ENCODE results near the gene CCDC13. TPM values are rescaled to one million over a fixed set of nuclear protein-coding genes. Genes with fewer than 3 reads are reported as not detected.

CCDC13 gene
- total RNA-seq, 1 donor from 2014 or later = 1.6 TPM

DNA sequence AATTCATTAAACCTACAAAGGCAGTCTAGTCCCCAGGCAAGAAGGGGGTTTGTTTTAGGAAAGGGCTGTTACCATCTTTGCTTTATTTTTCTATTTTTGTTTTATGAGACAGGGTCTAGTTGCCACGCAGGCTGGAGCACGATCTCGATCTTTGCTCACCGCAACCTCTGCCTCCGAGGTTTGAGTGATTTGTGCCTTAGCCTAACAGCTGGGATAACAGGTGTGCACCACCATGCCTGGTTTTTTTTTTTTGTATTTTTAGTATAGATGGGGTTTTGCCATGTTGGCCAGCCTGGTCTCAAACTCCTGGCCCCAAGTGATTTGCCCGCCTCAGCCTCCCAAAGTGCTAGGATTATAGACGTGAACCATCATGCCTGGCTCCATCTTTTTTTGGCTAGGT, 26.3 kb upstream of the CCDC13 start:
- no peak for DNase-seq (ENCODE audit: low spot score)
- ATAC-seq = no peak

DNA sequence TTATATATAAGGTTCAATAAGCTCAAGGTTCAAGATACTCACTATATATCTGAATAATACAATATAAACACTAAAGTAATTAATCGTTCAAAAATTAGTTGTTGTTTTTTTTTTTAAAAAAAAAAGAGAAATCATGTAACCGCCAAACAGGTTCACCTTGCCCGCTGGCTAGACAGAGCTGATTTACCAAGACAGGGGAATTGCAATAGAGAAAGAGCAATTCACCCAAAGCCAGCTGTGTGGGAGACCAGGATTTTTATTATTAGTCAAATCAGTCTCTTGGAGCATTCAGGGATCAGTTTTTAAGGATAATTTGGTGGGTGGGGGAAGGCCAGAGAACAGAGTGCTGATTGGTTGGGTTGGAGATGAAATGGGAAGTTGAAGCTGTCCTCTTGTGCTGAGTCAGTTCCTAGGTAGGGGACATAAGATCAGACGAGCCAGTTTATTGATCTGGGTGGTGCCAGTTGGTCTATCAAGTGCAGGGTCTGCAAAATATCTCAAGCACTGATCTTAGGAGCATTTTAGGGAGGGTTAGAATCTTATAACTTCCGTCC, 23.4 kb upstream of the CCDC13 start:
- no peak for DNase-seq (ENCODE audit: low spot score)

DNA sequence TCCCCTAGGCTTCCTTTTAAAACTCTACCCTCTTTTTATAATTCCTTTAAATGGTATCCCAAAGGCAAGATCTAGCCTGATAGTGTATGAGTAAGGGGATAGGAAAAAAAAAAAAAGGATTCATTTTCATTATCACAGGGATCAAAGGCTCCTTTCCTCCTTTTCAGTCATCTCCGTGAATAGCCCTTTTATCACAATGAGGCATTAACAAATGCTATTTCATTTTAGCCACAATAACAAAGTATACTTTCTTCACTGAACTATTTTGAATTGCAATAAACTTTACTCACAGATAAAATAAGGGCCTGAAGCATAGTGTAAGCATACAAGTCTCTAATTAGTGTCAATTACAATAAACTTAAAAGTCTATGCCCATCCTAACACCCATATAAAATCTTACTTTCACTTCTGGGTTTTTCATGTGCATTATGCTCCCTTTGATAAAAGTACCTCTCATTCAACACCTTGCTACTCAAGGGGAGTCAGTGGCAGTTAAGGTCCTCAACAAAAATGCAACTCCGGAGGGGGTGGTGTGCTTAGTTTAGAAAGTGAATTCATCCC, 22.6 kb upstream of the CCDC13 start:
- ATAC-seq (no peak), DNase-seq (ENCODE audit: low spot score) (no peak)

More for the DNA sequence above, 23.4 kb upstream of the CCDC13 start:
- no peak for ATAC-seq

DNA sequence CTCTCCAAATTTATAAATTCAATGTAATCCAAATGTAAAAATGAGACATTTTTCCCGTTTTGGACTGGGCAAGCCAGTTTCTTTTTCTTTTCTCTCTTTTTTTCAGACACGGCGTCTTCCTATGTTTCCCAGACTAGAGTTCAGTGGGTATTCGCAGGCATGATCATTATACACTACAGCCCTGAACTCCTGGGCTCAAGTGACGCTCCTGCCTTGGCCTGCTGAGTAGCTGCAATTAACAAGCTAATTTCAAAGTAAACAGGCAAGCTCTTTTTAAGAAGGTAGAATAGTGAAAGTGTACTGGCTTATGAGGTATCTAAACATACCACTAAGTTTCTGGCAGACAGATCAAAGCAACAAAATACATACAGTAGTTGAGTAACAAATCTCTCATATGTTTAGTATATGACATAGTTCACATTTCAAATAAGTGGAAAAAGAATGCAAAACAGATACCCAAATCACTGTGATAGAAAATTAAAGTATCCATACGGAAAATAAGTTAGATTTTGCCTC, 17.7 kb upstream of the CCDC13 start:
- ATAC-seq = no peak
- DNase-seq (ENCODE audit: low spot score) = no peak

DNA sequence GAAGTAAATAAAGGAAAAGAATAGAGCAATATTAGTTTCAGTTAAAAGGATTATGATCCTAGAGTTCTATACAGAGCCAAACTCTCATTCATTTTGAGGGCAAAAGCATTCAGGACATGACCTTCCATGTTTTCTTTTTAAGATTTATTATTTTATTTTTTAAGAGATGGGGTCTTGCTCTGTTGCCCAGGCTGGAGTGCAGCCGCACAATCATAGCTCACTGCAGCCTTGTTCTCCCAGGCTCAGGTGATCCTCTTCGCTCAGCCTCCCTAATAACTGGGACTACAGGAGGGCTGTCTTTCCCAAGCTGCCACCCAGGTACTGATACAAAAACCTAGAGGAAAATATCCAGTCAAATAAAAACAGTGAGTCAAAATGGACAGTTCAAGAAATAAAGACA, 13.6 kb upstream of the CCDC13 start:
- no peak for ATAC-seq

DNA sequence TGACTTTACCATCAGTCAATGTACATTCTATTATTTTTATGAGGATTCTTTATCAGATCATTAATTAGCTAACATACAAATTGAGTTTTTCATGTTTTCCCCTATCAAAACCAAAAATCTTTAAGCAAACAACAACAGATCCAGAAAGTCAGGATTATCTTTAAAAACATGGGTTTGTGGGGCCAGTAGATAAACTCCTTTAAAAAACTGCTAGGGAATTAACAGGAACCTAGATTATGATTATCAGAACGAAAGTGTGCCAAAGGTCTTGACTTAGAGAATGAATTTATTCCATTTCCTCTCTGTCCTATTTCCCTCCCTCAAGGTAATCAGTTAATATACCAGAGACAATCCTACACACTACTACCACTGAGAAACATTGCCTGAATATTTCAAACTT, 13.2 kb upstream of the CCDC13 start:
- ATAC-seq (no peak), DNase-seq (ENCODE audit: low spot score) (no peak)

More for the DNA sequence above, 13.6 kb upstream of the CCDC13 start:
- no peak for DNase-seq (ENCODE audit: low spot score)

DNA sequence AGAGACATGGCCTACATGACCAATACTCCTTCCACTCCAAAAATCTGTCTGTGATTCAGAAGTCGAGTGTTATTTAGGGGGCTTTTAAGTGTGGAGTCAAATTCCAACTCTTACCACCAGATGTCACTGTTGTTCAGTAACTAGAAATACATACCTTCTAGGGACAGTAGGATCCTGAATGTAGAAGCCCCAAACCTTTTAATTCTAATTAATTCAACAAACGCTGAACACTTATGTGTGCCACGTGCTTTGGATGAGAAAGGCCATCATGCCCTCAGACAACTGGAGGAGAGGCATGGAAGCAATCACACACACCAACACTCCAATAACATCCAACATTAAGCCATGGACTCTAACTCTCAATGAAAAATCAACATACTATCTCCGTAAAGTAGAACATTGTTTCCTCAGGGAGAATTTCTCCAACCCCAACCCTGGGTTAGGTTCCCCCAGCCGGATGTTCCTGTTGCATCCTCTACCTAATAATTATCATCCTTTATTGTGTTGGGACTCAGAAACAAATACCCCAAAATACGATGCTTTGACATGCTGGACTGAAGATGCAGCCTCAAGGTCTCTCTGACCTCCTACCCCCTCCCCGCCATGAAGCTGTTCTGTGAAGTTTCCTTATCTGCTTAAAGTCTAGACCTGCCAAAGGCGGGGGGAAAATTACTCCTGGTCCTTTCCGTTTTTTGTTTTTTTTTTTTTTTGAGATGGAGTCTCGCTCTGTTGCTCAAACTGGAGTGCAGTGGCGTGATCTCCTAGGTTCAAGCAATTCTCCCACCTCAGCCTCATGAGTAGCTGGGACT, 8.0 kb upstream of the CCDC13 start:
- DNase-seq (ENCODE audit: low spot score) = no peak

DNA sequence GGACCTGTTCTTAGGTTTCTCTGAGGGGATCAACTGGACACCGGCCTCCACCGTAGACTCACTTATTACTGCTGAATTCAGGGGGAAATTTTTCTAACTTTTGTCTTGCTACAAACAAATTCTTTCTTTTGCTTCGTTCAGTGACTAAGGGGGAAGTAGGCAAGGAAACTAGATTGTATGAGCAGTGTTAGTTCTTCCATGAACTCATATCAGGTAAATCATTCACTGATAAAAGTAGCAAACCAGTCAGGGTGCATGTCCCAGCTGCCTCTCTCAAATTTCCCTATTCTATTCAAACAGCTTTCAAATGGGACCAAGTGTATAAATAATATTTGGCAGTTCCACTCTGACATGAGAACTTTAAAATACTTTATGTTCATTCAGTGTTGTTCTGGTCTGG, 7.3 kb upstream of the CCDC13 start:
- ATAC-seq = peak; percentile 69
- no peak for DNase-seq (ENCODE audit: low spot score)

More for the DNA sequence above, 8.0 kb upstream of the CCDC13 start:
- ATAC-seq = peak; percentile 66

DNA sequence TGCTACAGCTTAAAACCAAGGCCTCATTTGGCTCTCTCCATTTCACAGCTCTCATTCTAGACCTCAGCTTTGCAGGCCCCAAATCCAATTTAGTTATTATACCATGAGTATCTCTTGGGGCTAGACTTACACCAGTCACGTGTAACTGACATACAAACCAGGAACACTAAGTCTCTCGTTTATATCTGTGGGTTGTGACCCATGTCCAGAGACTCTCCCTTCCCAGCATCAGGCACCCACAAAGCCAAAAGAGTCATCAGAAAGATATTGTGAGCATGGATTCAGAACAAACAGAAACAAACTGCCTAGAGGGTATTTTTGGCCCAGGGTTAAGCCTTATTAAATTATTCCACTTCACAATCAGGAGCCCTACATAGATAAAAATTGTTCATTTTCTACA, 5.6 kb upstream of the CCDC13 start:
- DNase-seq (ENCODE audit: low spot score) = no peak
- ATAC-seq = no peak

DNA sequence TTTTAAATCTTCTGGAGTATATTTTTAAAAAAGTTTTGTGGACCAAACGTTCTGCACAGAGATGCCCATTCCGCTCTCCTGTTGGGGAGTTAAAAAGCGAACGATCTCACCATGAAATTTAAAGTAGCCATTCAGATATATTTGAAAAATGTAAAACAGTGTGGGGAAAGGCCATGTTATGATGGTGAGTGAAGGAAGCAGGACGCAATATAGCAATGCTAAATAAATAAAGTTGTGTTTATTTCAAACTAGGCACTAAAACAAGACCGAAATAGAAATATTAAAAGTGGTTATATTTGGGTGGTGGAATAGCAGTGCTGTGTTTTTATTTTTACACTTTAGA, 327 bp upstream of the CCDC13 start:
- DNase-seq (ENCODE audit: low spot score) (no peak), ATAC-seq (no peak)

DNA sequence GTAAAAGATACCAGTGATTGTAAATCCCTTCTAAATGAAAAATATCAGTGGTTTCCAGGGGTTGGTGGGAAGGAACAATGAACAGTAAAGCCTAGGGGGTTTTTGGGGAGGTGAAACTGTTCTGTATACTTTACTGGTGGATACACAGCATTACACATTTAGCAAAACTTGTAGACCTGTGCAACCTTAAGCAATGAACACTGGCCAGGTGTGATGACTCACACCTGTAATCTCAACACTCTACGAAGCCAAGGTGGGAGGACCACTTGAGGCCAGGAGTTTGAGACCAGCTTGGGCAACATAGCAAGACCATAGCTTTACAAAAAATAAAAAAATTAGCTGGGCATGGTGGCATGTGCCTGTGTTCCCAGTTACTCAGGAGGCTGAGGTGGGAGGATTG, 1.8 kb downstream of the CCDC13 start:
- no peak for DNase-seq (ENCODE audit: low spot score)

DNA sequence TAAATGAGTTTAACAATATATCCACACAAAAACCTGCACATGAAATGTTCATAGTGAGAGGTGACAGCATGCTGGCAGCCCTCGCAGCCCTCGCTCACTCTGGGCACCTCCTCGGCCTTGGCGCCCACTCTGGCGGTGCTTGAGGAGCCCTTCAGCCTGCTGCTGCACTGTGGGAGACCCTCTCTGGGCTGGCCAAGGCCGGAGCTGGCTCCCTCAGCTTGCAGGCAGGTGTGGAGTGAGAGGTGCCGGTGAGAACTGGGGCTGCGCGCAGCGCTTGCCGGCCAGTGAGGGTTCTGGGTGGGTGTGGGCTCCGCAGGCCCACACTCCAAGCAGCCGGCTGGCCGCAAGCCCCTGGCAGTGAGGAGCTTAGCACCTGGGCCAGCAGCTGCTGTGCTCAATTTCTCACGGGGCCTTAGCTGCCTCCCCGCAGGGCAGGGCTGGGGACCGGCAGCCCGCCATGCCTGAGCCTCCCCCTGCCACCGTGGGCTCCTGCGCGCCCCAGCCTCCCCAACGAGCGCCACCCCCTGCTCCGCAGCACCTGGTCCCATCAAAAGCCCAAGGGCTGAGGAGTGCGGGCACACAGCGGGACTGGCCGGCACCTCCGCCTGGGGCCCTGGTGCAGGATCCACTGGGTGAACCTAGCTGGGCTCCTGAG, 3.4 kb downstream of the CCDC13 start:
- ATAC-seq (no peak), DNase-seq (ENCODE audit: low spot score) (no peak)

More for the DNA sequence above, 1.8 kb downstream of the CCDC13 start:
- no peak for ATAC-seq

DNA sequence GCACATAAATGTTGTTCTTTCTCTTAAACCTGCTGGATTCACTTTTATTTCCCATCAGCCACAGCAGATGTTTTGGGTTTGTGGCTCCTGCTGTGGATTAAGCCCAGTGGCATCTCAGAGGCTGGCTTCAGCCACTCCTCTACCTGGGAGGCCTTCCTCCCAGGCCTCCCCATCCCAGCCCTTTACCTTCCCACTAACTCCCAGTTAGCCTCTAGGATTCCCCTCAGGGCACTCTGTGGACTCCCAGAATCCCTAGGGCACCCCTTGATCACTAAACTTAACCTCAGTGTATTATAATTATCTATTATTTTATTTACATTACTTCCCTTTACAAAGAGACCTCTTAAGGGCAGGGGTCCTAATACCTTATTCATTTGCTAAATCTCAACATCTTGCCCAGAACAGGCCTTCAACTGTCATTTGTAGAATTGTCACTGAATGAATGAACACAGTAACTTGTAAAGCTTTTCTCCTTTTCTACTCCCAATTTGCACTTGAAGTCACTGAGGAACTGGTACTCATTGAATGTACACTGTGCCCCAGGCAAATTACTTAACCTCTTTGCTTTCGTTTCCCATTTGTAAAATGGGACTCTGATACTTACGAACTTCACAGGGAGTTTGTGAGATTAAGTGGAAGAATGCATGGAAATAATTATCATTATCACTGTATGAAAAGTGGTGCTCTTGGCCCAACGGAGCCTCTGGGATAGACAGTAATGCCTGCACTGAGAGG, 8.3 kb downstream of the CCDC13 start:
- no peak for DNase-seq (ENCODE audit: low spot score)
- ATAC-seq = no peak

DNA sequence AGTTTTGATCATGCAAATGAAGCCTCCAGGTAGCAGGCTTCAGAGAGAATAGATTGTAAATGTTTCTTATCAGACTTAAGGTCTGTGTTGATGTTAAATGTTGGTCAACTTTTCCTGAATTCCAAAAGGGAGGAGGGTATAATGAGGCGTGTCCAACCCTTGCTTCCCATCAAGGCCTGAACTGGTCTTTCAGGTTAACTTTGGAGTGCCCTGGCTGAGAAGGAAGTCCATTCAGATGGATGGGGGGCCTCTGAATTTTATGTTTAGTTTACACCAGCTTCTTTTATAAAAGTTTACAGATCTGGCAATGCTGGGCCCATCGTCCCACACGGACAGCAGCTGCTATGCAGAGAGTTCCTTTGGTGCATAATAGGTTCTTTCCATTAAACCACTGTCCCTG, 8.9 kb downstream of the CCDC13 start:
- ATAC-seq = no peak
- DNase-seq (ENCODE audit: low spot score) = no peak

DNA sequence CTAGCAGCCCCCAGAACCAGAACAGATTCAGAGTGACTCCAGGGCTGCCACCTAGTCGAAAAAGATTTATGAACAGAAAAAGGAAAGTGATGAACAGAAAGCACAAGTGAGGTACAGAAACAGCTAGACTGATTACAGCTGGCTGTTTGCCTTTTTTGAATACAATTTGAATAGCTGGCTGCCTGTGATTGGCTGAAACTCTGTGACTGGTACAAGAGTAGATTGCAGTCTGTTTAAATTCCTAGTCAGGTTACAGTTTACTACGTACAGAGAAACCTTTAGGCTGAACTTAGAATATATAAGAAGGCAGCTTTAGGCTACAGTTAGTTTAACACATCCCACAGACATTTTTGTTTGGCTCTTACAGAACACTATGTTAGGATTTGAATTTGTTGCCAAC, 10.0 kb downstream of the CCDC13 start:
- ATAC-seq (peak; percentile 23), DNase-seq (ENCODE audit: low spot score) (no peak)

DNA sequence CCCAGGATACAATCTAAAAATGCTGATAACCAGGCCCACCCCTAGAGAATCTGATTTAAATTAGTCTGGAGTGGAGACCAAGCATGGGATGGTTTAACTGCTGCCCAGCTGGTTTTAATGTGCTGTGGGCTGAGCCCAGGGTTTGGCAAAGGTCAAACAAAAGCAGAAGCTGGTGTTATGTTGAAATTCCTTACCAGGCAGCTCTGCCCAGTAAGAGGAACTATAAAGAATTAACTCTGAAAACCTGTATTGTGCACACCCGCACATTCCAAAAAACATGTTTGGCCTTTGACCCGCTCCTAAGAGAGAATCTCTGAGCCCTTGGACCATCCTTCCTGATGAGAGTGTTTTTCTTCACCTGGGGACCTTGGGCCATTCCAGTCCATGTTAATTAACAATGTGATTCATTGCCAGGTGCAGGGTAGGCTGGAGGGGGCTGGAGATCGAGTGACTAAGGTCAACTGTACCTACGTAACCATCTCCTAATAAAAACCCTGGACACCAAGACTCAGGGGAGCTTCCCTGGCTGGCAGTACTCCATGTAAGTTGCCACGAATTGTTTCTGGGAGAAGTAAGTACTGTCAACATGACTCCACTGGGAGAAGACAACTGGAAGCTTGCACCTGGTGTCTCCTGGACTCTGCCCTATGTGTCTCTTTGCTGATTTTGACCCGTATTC, 10.9 kb downstream of the CCDC13 start:
- ATAC-seq (peak; percentile 81), DNase-seq (ENCODE audit: low spot score) (peak; percentile 49)

DNA sequence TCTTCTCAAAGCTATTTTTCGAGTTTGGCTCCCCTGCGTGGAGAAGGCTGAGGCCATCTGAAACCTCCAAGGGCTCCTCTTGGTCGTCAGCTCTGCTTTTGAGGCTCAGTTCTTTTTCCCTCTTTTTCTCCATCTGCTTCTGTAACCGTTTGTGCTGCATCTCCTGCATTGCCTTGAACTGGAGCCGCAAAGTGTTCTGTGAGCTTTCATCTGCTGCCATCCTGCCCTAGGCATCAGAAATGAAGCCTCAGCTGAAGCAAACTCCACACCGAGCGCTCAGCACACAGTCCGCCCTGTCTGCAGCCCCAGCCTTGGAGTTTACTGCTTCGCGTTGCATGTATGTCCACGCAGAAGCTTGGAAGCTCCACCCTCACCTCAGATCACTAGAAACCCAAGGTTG, 14.9 kb downstream of the CCDC13 start:
- DNase-seq (ENCODE audit: low spot score) (peak; percentile 41), ATAC-seq (no peak)

DNA sequence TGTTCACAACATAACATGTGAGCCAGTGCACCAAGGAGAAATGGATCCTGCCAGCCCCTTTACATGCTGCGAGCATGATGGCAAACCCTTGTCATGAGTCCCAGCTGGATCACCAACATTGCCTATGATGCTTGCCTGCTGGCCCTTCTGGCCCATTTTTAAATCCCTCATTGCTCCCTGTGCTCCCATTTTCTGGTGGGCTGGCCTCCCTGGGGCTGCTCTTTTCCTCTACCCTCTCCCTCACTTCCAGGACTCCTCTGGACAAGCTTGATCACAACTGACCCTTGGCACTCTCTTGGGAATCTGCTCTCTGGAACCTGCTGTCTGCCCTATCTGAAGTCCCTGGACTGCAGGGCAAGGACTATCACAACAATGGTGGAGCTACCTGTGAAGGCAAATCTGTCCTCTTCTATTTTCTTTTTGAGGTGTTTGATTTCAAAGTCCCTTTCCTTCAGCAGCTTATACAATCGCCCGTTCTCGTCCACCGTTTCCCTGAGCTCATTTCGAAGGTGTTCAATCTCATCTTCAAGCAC, 16.3 kb downstream of the CCDC13 start:
- DNase-seq (ENCODE audit: low spot score) (peak; percentile 45), ATAC-seq (peak; percentile 24)

DNA sequence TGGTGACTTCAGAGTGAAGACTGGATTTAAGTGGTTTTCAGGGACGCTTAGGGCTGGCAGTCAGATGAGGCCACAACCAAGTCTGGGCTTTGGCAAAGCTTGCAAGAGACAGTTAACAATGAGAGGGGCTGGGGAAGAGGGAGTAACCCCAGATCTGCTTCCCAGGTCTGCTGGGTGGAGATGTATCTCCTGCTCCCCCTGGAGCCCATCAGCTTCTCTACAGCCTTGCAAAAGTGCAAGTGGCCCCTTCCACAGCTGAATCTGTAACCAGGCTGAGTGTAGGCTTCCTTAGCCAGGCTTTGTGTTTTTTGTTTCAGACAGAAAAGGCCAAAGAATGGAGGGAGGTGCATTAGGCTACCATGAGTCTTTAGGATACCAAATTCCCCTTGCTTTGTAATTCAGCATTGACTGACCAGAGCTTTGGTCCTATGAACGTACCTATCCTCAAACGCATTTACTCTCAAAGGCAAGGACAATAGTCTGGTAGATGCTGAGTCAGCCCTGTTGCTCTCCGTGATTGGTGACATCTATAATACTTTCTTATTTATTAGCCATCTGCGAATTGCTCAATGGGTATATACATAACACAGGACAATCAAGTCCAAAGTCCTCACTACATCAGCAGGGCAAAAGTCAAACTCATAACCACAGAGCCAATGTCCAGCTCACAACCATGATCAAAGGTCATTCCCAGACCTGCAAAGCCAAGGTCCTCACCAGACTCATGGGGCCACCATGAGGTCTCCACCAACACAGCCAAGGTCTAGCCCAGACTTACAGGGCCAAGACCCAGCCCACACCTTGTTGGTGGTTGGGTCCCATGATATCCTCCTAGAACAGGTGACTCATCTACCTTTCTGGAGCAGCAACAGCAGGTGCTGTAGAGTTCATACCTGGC, 17.1 kb downstream of the CCDC13 start:
- DNase-seq (ENCODE audit: low spot score) (peak; percentile 84), ATAC-seq (peak; percentile 85)

Measured in left lobe of liver (tissue), 2 donors.